Neural crest cell (in vitro differentiated cells): ENCODE data around the gene HJURP. TPM values are rescaled to one million over a fixed set of nuclear protein-coding genes. Genes with fewer than 3 reads are reported as not detected.

Source experiments
- DNase-seq: peaks from one replicate; pipeline ENCODE4 v3.0.0; 2021; ENCODE audit warnings: low read depth, mixed read lengths, low spot score
- H3K27ac Mint-ChIP-seq: one replicate; pipeline ENCODE4 v1.8.0; 2021; ENCODE audit warnings: mild to moderate bottlenecking, mixed read lengths; ENCODE audit not compliant: unreplicated experiment
- H3K27me3 Mint-ChIP-seq: 2 replicates; pipeline ENCODE4 v1.8.0; 2021; ENCODE audit warnings: low read depth, mild to moderate bottlenecking, mixed read lengths
- H3K36me3 Mint-ChIP-seq: 2 replicates; pipeline ENCODE4 v1.8.0; 2021; ENCODE audit warnings: low read depth, mild to moderate bottlenecking, mixed read lengths
- H3K4me1 Mint-ChIP-seq: 2 replicates; pipeline ENCODE4 v1.8.0; 2021; ENCODE audit warnings: mixed read lengths
- H3K4me3 Mint-ChIP-seq: one replicate; pipeline ENCODE4 v1.8.0; 2021; ENCODE audit warnings: mild to moderate bottlenecking, mixed read lengths
- H3K9me3 Mint-ChIP-seq: 2 replicates; pipeline ENCODE4 v1.8.0; 2021; ENCODE audit warnings: mixed read lengths
- total RNA-seq: library from RNA; stranded (reverse); gene quantifications from 2 replicates; pipeline ENCODE4 v1.2.1, GENCODE V29; 2021
- TF ChIP-seq, protein P1 (sequence below): fragments of 200-600 bp; sonication (generic); conservative IDR thresholded peaks from 2 replicates; pipeline ENCODE4 v1.5.0; 2021; ENCODE audit warnings: antibody characterized with exemption, mild to moderate bottlenecking

The HJURP gene
- total RNA-seq, 1 donor from 2014 or later, result 63.6 TPM

DNA sequence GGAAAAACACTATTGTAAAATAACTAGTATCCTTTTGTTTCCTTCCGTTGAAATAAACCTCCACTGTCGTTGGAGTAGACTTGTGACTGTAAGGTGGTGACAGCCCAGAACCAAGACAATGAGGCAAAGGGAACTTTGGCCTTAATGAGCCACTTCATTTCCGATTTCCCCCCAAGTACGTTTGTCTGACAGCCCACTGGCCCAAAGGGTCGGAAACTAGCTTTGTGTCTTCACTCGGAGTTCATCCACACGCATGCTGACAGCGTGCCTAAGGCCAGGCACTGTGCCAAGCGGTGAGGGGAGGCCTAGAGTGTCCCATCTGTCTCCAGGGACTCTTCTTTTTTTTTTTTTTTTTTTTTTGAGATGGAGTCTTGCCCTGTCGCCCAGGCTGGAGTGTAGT lies 21.0 kb downstream of the HJURP start:
- Mint-ChIP-seq H3K4me1 (peaks cover 19% of the 10 kb centered on the region), H3K4me3 (no peak overlapping the region), H3K27me3 (no peaks in the 10 kb centered on the region), H3K27ac (no peak overlapping the region), H3K9me3 (no peaks in the 10 kb centered on the region), H3K36me3 (peaks cover 27% of the 10 kb centered on the region)
- DNase-seq, result no peak
- TF ChIP-seq, protein P1, sequence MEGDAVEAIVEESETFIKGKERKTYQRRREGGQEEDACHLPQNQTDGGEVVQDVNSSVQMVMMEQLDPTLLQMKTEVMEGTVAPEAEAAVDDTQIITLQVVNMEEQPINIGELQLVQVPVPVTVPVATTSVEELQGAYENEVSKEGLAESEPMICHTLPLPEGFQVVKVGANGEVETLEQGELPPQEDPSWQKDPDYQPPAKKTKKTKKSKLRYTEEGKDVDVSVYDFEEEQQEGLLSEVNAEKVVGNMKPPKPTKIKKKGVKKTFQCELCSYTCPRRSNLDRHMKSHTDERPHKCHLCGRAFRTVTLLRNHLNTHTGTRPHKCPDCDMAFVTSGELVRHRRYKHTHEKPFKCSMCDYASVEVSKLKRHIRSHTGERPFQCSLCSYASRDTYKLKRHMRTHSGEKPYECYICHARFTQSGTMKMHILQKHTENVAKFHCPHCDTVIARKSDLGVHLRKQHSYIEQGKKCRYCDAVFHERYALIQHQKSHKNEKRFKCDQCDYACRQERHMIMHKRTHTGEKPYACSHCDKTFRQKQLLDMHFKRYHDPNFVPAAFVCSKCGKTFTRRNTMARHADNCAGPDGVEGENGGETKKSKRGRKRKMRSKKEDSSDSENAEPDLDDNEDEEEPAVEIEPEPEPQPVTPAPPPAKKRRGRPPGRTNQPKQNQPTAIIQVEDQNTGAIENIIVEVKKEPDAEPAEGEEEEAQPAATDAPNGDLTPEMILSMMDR, result no peak

DNA sequence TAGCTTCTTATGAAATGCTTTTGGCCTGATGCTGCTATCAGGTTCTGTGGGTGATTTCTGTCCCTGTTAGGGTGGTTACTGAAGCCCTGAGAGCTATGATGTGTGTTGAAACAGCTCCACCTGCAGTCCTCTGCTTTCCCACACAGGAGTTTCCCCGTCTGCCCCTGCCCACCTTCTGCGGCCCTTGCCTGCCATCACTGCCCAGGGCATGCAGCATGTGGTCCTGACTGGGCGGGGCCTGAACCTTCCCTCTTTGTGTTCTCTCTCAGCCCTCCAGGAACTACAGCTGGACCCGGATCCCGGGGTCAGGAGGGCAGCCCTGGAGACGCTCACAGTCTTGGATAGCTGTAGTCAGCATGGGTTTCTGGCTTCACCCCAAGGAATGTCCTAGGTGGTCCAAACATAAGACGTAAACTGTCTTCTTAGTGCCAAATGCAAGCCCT lies 21.4 kb downstream of the HJURP start:
- TF ChIP-seq, protein P1, result peak; percentile 56
- peak; percentile 41 for DNase-seq
- peak overlapping the region; percentile 47 for H3K4me3 Mint-ChIP-seq
- H3K27me3 Mint-ChIP-seq, result no peaks in the 10 kb centered on the region
- no peaks in the 10 kb centered on the region for H3K9me3 Mint-ChIP-seq
- peaks cover 14% of the 10 kb centered on the region for H3K4me1 Mint-ChIP-seq
- H3K36me3 Mint-ChIP-seq, result peaks cover 22% of the 10 kb centered on the region
- H3K27ac Mint-ChIP-seq, result peak overlapping the region; percentile 12

DNA sequence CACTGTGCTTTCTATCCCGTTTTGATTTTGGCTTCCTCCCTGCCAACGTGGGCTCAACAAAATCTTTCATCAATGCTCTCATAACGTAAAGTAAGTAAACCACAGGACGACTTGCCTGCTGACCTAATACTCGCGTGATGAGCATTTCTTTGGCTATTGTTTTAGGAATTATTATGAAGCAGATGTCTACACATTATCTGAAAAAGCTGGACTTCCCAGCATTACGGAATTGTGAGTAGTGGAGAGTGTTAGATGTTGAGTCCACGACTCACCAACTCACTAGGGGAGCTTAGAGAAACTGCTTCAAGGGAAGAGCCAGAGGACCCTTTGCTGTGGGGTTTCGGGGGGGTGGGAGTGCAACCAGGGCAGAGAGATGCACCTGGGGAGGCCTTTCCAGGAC lies 21.9 kb downstream of the HJURP start:
- TF ChIP-seq, protein P1, result no peak
- no peak overlapping the region for H3K27ac Mint-ChIP-seq
- H3K4me1 Mint-ChIP-seq, result peaks cover 13% of the 10 kb centered on the region
- H3K27me3 Mint-ChIP-seq, result no peaks in the 10 kb centered on the region
- no peaks in the 10 kb centered on the region for H3K9me3 Mint-ChIP-seq
- H3K36me3 Mint-ChIP-seq, result peaks cover 18% of the 10 kb centered on the region
- peak overlapping the region; percentile 47 for H3K4me3 Mint-ChIP-seq
- no peak for DNase-seq

DNA sequence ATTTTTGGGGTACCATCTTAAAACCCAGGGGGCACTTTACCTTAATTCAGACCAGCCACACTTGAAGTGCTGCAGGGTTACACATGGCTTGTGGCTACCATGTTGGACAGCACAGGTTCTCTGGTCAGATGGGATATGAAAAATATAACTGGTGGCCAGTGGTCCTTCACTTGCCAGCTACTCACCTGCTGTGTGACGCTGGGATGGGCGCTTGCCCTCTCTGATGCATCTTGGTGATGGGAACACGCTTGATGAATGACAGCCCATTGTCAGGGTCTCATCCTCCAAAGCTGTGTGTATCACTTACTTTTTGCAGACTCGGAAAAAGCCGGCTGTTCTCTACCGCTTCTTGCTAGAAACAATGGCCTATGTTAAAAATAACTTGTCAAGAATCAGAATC lies 22.5 kb downstream of the HJURP start:
- Mint-ChIP-seq H3K27me3 (no peaks in the 10 kb centered on the region), H3K27ac (no peak overlapping the region), H3K4me3 (peak overlapping the region; percentile 4), H3K36me3 (peaks cover 14% of the 10 kb centered on the region), H3K4me1 (peaks cover 13% of the 10 kb centered on the region), H3K9me3 (no peaks in the 10 kb centered on the region)
- TF ChIP-seq, protein P1, result no peak
- no peak for DNase-seq

DNA sequence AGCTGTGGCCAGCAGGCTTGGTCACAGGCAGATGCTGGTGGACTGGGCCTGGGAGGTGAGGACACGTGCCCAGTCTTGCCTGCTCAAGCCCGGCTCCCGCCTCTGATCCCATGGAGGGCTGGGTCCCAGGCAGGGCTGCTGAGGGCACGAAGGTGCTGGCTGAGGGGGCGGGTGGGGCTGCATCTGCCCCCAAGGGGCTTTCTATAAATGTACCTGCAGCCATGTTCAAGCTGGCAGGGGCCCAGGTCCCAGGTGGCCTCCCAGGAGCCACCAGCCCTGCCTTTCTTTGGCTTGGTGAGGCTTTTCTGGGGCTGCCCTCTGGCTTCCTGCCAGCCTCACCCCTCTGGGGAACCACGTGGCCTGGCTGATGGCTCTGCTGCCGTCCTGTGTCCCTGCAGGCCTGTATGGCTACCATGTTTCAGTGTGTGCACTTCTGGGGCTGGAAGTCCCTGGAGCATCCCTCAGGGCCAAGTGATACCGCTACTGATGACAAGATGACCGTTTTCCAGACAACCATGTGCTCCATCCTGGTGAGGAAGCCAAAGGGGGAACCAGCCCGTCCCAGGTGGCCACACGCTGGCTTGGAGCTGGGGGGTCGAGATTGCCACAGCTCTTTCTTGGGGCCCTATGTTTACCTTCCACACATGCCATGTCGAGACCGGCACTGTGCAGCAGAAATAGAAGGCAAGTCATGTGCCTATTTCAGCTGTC lies 23.2 kb downstream of the HJURP start:
- DNase-seq, result no peak
- Mint-ChIP-seq H3K9me3 (no peaks in the 10 kb centered on the region), H3K4me3 (no peak overlapping the region), H3K27ac (no peak overlapping the region), H3K27me3 (no peaks in the 10 kb centered on the region), H3K4me1 (peaks cover 13% of the 10 kb centered on the region), H3K36me3 (peaks cover 8% of the 10 kb centered on the region)
- TF ChIP-seq, protein P1, result no peak
